ENCODE measurements around the gene TTLL11. TPM values are rescaled to one million over a fixed set of nuclear protein-coding genes. Genes with fewer than 3 reads are reported as not detected.

TTLL11 gene
- polyA plus RNA-seq, 3 donors: 4.4 to 6.4 (median 6.1) TPM

DNA sequence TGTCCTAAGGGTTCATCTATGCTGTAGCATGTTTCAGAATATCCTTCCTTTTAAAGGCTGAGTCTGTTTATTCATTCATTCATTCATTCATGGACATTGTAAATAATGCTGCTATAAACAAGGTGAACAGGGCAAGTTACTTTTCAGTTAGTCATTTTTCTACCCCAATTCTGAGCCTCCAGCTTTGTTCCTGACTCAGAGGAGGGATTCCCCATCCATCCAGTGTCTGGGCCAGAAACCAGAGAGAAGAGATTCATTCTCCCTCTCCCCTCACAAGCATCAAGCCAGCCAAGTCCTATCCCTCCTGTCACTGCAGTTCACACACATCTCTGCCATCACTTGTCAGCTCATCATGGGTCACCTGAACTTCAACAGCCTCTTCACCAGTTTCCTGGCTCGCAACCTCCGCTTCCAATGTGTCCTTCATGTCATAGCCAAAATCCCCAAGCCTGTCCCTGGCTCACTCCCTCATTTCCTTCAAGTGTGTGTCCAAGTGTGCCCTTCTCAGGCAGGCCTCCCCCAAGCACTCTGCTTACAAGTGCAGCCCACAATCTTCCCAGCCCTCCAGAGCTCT, 203.0 kb downstream of the TTLL11 start:
- no peak overlapping the region for H3K27ac ChIP-seq (ENCODE audit: low read depth, low read length)
- 96 to 100% (median 98%) methylated on average over 2 of the region's 2 CpGs for WGBS, 3 donors

DNA sequence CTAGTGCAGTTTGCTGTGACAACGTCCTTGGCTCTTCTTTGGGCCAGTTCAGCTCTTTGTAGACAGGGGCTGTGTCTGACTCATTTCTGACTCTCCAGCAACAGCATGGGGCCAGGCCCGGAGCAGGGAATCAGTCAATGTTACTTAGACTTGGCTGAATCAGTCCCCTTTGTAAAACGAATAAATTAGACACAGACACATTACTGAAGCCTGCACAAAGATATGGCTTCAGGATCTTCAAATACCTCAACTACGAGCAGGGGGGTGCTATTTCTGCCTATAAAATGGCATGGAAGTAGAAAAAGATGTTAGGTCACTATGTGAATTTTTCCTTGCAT, 204.7 kb downstream of the TTLL11 start:
- WGBS, 3 donors: 64 to 74% (median 70%) methylated on average over 4 of the region's 4 CpGs
- no peak overlapping the region for H3K27ac ChIP-seq (ENCODE audit: low read depth, low read length)

DNA sequence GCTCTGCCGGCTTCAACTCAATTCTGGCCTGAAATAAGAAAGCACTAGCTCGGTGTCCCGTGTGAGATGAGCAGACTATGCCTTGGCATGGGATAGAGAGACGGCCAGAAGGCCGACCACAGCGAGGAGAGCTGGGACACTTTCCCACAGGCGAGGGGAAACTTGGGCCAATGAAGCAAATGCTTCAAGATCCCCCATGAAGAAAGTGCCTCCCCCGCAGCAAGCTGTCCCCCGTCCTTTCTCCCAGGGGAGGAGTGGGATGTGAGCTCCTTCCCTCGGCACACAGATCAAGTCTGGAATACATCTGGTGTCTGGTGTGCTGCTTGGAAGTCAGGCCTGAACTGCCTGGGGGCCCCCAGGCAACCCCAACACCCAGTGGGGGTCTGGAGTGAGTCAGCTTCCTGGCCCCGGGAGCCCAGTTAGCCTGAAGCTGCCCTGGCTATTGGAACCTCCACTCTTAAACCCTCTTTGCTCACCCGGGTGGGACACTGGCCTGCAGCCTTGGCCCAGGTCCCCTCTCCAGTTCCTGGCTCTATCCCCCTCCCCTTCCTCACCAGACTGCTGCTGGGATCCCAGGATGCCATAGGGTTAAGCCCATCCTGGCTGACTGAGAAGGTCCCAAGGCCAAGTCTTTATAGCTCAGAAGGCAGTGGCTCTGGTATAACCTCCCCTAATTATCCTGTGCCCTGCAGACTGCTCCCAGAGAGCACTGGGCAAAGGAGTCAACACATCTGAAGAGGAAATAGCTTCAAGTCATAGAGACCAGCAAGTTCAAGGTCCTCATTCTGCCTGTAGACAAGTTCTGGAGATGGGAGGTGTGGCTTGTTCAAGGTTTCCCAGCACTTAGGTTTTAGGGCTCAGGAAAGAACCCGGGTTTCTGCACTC, 205.3 kb downstream of the TTLL11 start:
- WGBS, 3 donors: 56 to 83% (median 68%) methylated on average over 13 of the region's 13 CpGs
- no peak overlapping the region for H3K27ac ChIP-seq (ENCODE audit: low read depth, low read length)

DNA sequence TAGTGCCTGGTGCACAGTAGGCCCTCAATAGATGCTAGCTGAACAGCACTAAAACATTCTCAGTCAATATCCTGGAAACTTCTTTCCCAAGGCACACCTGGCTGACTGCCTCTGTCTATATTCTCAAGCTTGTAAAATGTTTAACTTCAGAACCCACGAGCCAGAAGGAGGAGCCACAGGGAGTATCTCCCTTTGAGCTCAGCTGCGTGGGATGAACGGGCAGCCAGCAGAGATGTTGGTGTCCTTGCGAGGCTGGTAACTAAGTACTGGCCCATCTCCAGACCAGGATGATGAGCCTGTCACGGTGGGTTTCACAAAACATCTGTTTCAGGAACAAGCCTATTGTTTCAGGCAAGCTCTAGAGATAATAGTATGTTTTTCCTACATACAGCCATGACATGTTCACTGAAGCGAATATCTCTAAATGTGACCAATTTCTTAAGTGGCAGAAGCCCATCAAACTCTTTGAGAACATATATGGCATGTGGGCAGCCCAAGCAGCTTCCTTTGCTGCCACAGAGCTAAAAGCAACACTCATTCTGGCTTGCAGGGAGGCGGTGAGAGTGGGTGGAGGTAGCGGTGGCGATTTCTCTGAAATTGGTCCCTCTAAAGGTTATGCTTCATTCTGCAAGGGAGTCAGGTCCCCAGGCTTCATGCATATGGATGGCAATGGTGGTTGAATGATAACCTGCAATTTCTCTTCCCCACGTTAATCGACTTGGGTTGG, 206.2 kb downstream of the TTLL11 start:
- 82 to 88% (median 85%) methylated on average over 11 of the region's 11 CpGs for WGBS, 3 donors
- no peak overlapping the region for H3K27ac ChIP-seq (ENCODE audit: low read depth, low read length)

DNA sequence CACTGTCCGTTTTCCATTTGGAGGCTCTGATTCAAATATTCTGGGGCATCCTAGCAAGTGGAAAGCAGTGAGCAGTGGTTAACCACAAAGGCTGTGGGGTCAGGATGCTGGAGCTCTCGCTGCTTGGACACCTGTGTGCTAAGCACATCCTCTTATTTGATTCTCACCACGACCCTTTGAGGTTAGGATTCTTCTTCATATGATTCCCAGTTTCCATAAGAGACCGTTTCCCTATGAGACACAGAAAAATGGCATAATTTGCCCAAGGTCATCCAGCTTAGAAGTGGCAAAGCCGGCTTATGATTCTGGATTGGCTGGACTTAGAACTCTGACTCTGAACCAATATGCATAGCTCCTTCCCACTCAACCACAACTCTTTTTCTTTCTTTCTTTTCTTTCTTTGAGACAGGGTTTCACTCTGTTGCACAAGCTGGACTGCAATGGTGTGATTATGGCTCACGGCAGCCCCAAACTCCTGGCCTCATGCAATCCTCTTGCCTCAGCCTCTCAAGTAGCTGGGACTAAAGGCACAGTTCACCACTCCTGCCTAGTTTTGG, 207.7 kb downstream of the TTLL11 start:
- WGBS, 3 donors: 66 to 70% (median 70%) methylated on average over 6 of the region's 6 CpGs
- H3K27ac ChIP-seq (ENCODE audit: low read depth, low read length): no peak overlapping the region

DNA sequence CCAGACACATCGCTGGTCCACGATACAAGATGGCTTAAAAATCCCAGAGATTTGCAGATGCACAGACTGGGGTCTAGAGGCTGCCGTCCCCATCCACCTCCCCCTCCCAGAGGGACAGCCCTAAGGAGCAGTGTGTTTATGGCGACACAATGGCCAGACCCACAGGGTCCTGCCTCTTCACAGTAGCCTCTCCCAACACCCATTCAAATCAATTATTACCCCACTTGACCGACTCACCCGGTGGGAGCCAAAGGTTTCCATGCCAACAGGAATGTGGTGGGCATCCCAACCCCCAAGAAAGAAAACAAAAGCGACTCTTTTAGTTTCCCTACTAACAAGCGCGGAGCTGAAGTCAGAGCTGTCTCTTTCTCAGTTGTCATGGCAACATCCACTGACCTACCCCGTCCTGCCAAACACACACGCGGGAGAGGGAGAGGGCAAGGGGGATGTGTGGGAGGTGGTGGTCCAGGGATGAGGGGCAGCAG, 209.0 kb downstream of the TTLL11 start:
- H3K27ac ChIP-seq (ENCODE audit: low read depth, low read length): no peak overlapping the region
- 65 to 73% (median 73%) methylated on average over 12 of the region's 12 CpGs for WGBS, 3 donors

DNA sequence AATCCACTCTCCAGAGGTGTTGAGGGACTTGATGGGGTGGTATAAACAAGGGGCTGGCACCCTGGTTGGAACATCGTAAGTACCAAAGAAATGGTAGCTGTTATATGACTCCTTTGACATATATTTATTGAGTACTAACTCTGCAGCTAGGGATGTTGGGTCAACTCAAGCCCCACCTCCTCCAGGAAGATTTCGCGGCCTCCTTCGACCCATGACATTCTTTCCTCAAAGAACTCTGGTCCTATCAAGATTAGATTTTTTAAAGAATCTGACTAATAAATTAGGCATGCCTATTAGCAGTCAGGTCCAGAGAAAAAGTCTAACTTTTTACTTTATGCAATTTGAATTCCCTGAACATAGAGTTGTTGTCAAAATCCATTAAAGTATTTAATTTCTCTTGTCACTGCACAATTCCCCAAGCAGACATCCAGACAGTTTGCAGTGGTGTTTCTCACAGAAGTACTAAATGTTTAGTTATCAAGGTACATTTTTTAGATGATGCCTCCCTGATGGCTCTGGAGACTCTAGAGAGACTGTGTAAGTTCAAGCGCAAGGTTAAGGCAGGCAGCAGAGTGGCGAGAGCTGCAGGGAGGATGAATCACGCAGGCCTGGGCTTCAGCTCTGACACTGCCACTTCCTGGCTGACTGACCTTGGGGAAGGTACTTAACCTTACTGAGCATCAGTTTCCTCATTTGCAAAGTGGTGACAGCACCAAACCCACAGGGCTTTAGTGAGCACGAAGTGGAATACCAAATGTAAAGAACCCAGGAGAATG, 209.6 kb downstream of the TTLL11 start:
- no peak overlapping the region for H3K27ac ChIP-seq (ENCODE audit: low read depth, low read length)
- 81 to 90% (median 88%) methylated on average over 8 of the region's 8 CpGs for WGBS, 3 donors

DNA sequence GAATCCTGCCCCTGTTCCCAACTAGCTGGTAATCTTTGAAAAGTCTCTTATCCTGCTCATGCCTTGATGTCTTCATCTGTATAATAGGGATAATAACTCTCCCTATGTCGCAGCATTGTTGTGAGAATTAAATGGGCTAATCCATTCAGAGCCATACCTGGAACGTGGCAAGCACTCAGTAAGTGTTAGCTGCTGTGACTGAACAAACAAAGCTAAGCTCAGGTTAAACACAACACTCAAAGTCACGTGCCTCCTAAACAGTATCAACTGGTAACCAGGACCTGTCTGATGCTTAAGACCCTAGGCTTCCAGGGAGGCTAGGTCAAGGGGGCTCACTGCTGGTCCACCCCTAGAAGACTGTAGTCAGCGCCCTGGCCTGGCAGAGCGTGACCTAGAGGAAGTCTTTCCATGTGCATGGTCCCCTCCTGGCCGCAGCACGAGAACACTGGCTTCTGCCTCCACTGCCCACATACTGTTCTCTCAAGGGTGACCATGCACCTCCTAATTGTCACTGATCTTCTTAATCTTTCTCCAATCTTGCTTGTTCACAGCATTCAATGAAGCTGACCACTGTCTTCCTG, 211.1 kb downstream of the TTLL11 start:
- no peak overlapping the region for H3K27ac ChIP-seq (ENCODE audit: low read depth, low read length)
- 89 to 91% (median 90%) methylated on average over 7 of the region's 7 CpGs for WGBS, 3 donors

DNA sequence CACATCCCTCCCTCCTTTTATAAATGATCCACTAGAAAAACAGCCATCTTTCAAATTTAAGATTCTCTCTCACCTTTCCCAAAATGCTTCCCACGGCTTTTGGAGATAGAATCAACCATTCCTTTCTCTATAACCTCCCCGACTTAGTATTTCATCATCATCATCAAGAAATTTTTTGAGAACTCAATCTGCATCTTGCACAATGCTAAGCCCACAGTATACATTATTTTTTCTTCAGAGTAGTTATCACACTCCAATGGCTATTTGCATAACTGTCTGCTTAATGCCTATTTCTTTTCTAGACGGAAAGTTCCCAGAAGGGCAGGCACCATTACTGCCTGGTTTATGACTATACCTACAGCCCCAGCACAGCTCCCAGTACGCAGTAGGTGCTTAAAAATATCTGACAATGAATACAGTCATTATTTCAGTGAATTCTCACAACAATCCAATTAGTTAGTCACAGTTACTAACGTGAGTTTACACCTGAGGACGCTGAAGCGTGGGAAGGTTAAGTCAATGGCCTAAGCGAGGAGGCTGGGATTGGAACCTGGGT, 212.7 kb downstream of the TTLL11 start:
- WGBS, 3 donors: 81 to 93% (median 91%) methylated on average over 8 of the region's 8 CpGs
- H3K27ac ChIP-seq (ENCODE audit: low read depth, low read length): no peak overlapping the region

DNA sequence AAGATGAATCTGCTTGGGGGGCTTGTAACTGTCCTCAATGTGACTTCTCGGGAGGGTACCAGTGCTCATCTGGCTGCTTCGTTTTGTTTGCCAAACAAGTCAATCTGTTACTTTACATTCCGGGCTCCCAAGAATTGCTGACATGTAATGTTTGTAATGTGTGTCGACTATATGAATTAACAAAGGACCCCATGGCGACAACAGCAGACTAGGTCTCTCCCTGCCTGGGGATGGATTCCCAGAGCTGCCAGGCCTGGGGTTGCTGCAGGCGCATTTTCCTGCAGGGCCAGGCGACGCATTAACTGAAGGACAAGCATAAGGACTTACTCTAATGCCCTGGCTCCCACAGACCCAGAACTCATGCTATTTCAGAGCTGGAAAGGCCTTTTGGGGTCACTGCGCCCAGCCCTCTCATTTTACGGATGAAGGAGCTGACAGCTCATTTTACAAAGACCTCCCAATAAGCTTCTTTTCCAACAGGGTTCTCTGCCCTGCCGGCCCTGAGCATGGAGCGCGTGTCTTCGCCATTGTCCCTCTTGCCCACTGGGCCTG, 214.8 kb downstream of the TTLL11 start:
- no peak overlapping the region for H3K27ac ChIP-seq (ENCODE audit: low read depth, low read length)
- WGBS, 3 donors: 90 to 97% (median 93%) methylated on average over 14 of the region's 14 CpGs

DNA sequence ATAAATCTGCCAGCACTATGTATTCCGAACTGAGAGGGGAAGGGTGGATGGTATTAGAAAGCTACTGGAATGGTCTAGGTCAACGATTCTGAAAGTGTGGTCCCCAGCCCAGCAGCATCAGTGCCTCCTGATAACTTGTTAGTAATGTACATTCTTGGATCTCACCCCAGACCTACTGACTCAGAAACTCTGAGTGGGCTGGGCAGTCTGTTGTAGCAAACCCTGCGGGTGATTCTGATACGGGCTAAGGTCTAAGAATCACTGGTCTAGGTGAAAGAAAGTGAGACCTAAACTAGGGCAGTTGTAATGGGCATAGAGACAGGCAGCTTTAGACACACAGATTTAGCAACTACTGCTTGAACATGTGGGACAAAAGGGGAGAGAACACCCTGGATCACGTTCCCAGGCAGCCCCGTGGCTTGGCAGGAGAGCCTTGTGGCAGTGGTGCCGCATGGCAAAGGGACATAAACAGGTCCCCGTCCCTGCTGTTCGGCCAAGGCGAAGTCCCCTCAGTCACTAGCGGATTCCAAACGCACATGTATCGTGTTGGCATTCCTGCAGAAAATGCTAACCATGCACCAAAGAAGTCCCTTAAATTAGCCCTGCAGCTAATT, 216.3 kb downstream of the TTLL11 start:
- WGBS, 3 donors: 87 to 93% (median 89%) methylated on average over 13 of the region's 13 CpGs

DNA sequence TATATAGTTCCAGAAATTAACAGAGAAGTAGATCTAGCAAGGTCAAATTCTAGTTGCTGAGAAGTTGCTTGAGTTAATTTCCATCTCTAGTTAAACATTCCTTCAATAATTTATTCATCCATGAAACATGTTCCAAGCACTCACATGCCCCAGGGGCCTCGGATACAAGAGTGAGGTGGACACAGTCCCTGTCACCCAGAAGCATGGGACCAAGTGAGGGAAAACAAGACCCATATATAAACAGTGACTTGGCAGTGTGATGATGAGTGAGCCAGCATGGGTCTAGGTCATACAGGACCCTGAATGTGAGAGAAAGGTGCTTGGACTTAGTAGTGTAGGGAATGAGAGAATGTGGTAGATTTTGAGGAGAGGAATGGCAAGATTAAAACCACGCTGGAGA, 216.9 kb downstream of the TTLL11 start:
- WGBS, 3 donors: 78 to 89% (median 84%) methylated on average over 2 of the region's 2 CpGs
- no peak overlapping the region for H3K27ac ChIP-seq (ENCODE audit: low read depth, low read length)

More for the DNA sequence above, 216.3 kb downstream of the TTLL11 start:
- H3K27ac ChIP-seq (ENCODE audit: low read depth, low read length): no peak overlapping the region

DNA sequence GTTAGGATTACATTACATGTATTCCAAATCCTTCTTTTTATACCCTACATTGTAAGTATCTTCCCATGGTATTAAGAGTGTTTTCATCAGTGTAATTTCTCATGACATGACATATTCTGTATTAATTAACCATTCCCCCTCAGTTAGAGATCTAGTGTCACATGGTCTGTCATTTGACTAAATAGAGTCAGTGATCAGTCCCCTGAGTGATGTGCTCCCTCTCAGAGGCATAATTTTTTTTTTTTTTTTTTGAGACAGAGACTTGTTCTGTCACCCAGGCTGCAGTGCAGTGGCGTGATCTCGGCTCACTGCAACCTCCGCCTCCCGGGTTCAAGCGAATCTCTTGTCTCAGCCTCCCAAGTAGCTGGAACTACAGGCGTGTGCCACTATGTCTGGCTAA, 218.6 kb downstream of the TTLL11 start:
- WGBS, 3 donors: 94 to 99% (median 97%) methylated on average over 6 of the region's 6 CpGs
- H3K27ac ChIP-seq (ENCODE audit: low read depth, low read length): no peak overlapping the region

DNA sequence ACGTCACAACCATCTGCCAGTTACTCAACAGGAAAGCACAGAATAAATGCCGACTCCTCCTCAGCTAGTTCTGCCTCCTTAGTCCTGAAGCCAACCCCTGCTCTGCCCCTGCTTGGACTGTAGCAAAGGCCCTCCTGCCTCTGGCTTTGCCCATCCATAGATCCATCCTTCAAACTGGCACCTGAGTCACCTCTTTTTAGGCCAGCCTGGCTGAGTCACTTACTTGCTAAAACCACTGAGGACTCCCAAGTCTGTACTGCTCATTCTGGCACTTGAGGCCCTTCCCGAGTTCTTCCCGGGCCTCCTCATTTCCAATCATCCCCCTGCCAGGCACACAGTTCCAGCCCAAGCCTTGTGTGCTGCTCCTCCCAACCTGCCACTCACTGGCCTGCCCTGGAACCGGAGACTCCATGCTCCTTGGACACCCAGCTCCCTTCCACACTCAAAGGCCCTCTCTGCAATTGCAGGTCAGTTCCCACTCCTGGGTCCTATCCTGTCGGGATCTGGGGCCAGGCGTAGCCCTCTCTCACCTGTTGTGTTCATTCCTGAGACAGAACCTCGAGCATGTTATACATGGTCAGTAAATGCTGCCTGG, 221.6 kb downstream of the TTLL11 start:
- 81 to 82% (median 82%) methylated on average over 8 of the region's 8 CpGs for WGBS, 3 donors
- no peak overlapping the region for H3K27ac ChIP-seq (ENCODE audit: low read depth, low read length)

DNA sequence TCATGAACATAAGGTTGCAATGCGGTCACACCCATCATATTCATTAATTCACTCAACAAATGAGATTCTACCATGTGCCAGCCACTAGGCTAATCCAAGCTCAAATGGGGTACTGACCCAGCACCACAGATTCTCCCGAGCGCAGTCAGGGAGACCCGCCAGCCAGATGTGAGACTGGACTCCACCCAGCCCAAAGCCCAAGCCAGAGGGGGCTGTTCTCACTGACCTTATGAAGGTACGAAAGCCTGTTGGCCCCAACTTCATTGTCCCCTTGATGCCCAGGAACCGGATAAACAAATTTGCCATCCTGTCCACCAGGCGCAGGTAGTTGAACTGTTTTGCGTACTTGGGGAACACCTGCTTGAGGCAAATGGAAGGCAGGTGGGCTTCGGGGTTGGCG, 222.8 kb downstream of the TTLL11 start:
- 97 to 99% (median 97%) methylated on average over 10 of the region's 10 CpGs for WGBS, 3 donors
- no peak overlapping the region for H3K27ac ChIP-seq (ENCODE audit: low read depth, low read length)

DNA sequence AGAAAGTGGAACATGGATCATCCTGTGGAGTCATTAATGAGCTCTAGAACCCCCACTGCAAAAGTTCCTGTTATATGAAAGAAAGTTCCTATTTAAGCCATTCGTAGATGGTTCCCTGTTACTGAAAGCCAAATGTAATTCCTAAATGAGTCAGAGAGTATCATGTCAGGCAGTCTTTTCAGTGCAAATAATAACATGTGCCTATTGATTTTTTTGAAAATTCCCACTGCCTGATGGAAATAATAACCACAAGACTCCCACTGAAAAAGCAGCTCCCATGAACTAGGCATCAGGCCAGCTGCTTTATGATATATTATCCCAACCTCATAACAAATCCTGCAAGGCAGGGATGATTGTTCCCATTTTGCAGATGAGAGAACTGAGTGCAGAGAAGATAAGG, 224.5 kb downstream of the TTLL11 start:
- 87 to 93% (median 87%) methylated on average over 1 of the region's 1 CpG for WGBS, 3 donors
- no peak overlapping the region for H3K27ac ChIP-seq (ENCODE audit: low read depth, low read length)

DNA sequence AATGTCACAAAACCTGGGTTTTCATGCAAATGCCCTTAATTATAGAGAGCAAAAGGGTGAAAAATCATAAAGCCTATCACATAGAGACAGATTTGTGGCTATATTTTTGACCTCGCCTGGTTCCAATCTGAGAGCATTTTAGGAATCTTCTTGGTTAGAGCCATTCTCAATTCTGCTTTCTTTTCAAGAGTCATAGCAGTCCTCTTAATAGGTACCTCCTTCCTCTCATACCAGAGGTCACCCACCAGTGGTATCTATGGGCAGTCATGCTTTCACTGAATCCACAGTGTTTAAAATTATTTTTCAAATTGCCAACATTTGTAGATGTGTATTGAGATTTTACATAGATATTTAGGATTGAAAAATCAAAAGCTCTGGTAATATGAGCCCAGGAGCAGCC, 226.2 kb downstream of the TTLL11 start:
- 91 to 100% (median 95%) methylated on average over 1 of the region's 1 CpG for WGBS, 3 donors
- H3K27ac ChIP-seq (ENCODE audit: low read depth, low read length): no peak overlapping the region
